ENCODE data around the gene SMIM34.
"Not testable (repeated sequence)": the region's sequence is repeated elsewhere in the genome, so short reads cannot be mapped to it uniquely, and the experiment has no call there.

Gene SMIM34

GRCh38 chr21:34374462-34374861, 49.3 kb downstream of the SMIM34 start:
- not testable (repeated sequence) for DNase-seq, ATAC-seq

GRCh38 chr21:34372321-34372720, 51.4 kb downstream of the SMIM34 start:
- no peak for DNase-seq
- ATAC-seq = no peak

- DNase-seq = no peak
- ATAC-seq = no peak
Observed at GRCh38 chr21:34369741-34370140, 54.0 kb downstream of the SMIM34 start.

Measured in stimulated activated naive CD8-positive, alpha-beta T cell treated with anti-CD3 and anti-CD28 coated beads, Interleukin-15, Interleukin-2, amounts not matched to agents 100 U/mL and 50 U/mL, for 24 hours (primary cell).